Activated CD8-positive, alpha-beta memory T cell treated with anti-CD3 and anti-CD28 coated beads, Interleukin-2, amount 50 U/mL, for 24 hours (primary cell): ENCODE data around the gene NRXN3.

ENCODE experiments used
- DNase-seq: peaks from one replicate; pipeline ENCODE4 v3.0.0-alpha.2; 2020; ENCODE audit errors: extremely low read depth

The NRXN3 gene

DNA sequence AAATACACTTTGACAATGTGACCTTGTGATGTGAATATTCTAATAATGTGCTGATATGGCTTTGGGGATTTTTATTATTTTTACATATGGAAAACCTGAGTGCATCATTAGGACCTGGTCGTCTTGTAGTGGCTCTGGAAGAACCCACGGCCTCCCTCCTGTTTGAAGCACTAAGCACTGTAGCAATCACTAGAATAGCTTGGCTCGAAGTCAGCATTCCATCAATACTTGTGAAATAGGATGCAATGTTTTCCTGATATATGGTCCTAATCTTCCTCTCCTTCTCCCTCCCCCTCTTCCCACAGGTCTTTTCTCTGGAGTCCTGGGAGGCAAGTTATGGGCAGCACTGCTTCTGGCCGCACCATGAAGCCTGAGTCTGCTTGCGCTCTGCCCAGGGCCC, 71.9 kb downstream of the NRXN3 start:
- no peak for DNase-seq

DNA sequence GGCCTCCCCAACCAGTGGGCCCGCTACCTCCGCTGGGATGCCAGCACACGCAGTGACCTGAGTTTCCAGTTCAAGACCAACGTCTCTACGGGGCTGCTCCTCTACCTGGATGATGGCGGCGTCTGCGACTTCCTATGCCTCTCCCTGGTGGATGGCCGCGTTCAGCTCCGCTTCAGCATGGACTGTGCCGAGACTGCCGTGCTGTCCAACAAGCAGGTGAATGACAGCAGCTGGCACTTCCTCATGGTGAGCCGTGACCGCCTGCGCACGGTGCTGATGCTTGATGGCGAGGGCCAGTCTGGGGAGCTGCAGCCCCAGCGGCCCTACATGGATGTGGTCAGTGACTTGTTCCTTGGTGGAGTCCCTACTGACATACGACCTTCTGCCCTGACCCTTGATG, 73.0 kb downstream of the NRXN3 start:
- DNase-seq, result no peak

DNA sequence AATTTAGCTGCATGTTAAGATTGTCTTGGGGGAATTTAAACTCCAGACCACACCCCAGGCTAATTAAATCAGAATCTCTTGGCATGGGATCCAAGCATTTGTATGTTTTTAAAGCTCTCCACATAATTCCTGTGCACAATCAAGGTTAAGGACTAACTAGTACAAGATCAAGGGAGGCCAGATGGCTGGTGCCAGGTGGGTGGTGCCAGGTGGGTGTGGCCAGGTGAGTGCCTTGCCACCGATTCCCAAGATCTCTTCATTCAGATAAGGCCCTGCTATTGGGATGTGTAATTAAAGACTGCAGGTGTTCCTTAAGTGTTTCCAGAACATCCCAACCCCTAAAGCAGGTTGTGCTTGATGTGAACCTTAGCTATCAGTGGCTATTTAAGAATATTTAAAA, 75.1 kb downstream of the NRXN3 start:
- DNase-seq, result no peak

DNA sequence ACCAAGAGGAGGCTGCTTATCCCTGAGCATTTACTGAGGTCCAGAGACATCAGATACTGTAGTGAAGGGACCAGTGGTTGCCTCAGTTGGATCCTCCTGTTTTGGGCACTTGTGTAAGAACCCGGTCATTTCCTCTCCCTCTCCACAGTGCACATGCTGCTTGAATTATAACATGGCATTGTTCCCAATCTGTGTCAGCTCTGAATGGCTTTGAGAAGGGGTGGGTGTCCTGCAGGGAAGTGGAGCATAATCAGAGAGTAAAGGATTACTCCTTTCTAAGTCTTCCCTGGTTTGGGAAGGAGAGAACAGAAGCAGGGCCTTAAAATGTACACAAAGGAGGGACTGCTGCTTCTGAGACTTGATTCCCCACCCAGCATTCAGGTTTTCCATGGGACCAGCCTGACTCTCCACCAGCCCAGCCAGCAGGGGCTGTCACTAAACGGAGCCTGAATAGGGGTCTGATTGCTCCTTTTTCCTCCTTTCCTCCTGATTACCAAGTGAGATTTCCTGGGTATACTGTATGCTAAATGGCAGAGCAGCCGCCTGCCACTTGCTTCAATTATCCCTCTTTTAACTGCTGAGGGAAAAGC, 78.4 kb downstream of the NRXN3 start:
- DNase-seq, result no peak

DNA sequence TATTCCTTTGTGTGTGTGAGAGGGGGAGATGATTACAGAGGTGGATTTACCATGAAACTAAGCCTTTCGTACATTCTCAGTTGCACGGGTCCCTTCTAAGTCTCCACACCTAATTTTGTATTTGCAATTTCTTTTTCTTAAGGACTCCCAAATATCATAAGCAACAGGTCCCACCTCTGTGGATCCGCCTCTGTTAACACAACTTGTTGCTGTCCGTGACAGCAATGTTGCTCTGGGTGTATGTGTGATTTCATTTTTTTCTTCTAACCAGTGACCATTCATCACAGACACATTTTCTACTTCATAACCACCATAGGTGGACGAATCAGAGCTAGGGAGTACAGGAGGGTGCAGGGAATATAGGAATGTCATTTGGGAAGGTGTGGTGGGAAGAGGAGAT, 81.1 kb downstream of the NRXN3 start:
- DNase-seq, result no peak

DNA sequence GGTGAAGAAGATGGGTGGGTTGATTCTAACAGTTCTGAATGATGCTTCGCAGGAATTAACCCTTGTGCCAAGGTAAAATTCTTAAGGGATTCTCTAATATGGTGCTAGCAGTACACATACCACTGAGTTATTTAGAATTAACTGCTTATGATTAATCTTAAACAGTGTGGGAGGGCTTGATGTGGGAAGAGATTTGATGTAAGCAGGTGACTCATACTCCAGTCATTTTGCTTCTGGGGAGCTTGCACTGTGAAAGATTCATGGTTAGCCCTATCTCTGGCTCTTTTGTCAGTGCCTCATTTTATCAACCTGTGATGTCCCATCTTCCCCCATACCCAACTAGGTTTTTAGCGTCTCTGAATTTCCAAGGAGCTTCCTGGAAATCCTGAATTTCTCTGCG, 83.8 kb downstream of the NRXN3 start:
- no peak for DNase-seq

DNA sequence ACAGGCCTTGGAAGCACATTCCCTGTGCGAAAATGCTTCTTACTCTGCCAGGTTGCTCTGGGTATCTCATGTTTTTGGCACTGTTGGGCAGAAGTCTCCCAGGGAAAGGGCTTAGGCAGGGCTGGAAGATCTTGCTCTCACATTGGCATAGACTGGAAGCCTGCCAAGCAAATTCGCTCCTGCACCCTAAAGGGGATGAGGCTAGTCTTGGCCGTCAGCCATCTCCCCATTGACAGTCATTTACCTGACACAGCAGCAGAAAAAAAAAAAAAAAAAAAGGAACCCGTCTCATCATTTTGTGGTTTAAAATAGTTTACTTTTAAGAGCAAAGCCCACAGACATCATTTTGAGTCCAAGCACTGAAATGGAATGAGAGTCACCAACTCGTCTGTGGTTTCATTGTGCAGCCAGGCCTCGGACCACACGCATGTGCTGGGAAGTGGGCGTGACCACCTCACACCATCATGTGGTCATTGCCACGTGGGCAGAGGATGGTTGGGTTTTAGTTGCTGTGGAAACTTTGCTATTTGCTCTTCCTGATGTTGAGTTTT, 84.8 kb downstream of the NRXN3 start:
- no peak for DNase-seq

DNA sequence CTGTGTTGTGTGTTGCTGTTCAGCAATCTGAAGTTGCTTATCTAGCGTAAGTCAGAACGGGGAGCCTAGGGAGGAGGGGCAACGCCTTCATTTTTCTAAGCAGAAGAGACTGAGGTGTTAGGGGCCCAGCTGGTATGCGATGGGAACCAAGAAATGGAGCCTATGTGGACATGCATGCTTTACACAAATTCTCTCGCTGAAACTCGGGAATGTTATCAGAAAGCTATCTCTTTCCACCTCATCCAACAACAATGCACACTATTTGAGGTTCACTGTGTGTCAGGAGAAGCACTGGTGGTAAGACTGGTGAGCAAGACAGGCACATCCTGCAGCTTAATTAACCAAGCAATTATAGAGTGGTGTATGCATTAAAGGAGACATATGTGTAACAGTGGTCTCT, 89.7 kb downstream of the NRXN3 start:
- no peak for DNase-seq

DNA sequence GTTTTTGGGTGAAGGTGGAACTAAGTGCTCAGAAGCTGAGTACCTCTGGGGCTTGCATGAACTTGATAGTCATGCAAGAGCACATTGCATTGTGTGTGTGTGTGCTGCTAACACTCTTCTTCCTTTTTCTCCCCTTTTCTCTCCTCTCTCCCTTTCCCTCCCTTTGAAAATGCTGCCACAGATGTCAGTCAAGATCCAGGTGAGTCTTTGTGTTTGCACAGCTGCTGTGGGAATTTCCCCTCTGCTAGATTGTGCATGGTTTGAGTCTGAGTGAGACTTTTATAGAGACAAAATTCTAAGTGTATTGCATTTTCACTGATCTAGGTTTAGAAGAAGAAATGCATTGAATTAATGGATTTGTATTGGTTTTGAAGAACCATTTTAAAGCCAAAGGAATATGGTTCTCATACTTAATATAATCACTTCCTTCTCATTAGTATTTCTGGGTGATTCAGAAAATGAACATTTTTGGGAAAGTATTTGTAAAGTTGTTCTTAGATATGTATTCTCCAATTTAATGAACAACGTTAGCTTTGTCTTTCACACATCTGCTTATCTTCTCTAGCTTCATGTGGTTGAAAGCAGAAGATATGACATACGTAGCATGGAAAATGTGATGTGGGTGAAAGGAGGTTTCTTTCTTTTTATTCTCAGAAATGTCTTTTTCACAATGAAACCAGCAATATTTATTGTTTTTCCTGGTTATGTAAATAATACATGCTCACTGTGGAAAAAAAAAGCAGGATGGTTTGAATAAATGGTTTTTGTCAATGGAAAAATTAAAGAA, 108.5 kb downstream of the NRXN3 start:
- DNase-seq, result no peak

DNA sequence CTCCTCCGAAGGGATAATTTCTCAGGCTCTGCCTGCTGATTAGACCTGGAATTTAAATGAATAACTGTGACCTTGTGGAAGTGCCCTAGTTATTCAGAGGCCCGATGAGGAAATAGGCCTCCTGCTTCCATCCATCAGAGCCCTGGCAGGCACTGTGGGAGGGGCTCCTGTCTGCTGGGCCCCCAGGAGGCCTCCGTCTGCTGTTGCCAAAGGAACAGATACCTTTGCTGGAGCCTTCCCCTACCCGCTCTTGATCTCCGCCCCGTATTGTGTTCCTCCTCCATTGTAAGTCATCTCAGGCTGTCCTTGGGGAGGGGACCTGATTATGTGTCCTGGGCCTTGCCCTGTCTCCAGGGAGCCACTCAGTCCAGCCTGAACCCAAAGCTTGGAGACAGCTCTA, 112.3 kb downstream of the NRXN3 start:
- no peak for DNase-seq

DNA sequence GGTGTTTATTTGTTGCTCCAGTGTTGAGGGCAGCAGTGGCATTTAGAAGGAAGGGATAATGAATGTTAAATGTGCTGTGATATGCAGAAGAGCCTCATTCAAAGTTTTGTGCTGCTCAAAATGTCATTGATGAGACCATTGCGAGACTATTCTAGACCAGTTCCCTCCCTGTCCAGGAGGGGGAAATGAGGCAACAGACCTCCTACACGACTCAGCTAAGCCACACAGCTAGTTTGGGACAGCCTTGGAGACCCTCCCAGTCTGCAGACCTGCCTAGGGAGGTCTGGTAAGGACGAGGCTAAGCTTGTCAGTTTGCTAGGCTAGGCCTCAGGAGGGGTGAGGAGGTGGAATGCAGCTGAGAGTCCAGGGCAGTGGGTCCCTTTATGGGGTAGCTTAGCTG, 116.0 kb downstream of the NRXN3 start:
- DNase-seq, result no peak

DNA sequence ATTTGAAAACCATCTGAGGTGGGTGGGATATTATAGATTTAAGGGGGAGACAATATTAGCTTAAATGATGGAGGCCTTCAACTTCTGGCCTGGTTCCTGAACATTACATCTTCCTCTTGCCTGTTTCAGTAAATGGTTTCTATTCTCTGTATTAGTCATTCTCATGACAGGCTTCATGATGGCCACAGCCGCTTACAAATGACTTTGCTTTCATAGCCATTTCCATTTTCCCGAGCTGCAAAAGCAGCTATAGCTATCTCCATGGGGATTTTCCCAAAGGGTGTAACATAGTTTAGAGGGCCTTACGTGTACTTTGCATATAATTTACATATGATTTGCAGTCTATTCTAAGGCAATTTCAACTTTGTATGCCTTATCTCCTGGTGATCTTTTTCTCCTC, 121.8 kb downstream of the NRXN3 start:
- DNase-seq, result no peak

DNA sequence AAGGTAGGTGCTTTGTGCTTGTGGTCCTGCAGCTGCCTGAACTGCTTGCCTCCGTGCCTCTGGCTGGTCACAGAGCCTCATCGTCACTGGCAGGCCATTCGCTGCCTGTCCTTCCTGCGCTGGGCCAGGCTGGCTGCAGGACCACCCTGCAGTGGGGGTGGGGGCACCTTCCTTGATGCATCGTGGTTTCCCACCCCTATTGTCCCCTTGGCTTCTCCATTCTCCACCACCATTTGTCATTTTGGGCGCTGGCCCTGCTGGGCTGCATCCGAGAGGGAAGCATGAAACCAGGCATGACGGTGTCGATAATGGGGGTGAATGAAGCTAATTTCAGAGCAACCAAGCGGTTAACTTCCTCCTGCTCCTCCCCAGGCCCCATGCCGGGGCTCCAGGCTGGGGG, 127.7 kb downstream of the NRXN3 start:
- no peak for DNase-seq

DNA sequence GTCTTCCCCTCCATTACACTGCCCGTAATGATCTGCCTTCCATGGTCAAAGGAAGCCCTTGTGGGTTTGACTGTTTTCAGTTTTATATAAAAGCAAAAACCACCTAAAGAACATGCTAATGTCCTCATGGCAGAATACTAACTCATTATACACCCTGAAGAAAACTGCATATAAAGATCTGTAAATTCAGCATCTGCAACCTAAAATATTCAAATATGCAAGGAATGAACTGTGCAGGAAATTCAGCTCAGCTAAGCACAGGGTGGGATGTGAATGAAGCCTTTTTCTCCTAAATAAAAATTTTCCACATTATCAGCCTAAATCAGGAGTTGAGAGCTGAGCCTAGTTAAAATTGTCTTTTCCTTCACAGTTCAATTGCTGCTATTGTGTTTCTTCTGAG, 128.1 kb downstream of the NRXN3 start:
- DNase-seq, result no peak

DNA sequence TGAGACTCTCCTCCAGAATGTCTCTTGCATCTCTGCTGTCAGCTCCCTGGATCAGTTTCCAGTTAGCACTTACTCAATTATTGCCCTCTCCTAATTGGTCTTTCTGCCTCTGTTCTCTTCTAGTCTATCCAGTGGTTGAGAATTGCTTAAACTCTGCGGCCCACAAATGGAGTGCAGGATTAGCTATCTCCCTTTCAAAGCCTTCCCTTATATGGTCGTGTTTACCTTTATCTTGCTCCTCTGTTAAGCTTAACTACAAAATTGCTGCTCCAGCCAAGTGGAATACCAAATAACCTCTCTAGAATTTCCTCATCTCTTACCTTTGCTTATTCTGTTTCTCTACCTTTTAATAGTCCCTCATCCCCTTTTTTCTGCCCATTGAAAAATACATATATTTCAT, 132.7 kb downstream of the NRXN3 start:
- no peak for DNase-seq

DNA sequence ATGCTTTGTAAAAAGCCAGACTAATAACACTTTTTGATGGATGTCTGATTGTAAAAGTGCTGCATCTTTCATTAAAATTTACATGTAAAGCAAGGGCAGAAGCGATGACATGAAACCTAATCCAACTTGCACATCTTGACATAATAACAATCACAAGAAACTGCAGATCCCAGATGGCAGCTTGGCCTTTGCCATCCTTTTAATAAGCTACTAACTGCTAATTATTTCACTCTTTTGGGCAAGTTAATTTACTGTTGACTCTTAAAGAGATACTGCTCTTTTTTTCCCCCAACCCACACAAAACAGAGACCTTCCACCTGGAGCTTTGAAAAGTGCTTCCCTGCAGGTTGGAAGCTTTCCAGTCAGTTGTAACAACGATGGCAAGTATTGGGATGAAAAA, 137.5 kb downstream of the NRXN3 start:
- DNase-seq, result no peak

DNA sequence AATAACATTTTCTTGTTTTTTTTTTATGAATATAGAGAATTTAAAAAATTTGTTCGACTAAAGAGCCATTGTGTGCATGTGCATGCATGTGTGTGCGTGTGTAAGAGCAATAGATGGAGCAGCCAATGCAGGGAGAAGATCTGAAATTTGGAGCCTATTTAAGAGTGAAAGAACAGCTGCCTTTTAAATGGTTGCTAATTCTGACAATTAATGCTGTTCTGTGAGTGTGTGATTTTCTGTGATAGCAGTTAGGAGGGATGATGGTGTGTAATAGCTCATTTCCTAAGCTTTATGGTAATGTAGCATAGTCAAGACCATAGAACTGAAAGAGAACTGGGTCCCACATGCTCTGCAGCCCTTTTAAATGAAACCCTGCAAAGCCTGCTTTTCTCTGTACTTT, 137.9 kb downstream of the NRXN3 start:
- no peak for DNase-seq

DNA sequence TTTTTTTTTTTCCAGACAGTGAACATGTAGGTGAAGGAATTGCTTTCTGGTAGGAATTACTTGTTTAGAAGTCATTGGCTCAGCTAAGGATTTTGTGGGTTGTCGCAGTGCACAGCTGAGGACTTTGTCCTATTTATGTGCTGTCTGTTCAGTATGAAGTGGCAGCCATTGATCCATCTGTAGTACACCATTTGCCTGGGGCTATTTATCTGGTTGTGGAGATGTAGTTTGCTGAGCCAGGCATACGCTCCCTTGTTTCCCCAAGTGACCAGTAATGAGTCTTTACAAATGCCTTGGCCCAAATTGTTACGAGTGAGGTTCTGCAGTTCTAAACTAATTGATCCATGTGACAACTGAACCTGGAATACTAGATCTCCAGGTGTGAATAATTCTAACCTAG, 140.1 kb downstream of the NRXN3 start:
- no peak for DNase-seq

DNA sequence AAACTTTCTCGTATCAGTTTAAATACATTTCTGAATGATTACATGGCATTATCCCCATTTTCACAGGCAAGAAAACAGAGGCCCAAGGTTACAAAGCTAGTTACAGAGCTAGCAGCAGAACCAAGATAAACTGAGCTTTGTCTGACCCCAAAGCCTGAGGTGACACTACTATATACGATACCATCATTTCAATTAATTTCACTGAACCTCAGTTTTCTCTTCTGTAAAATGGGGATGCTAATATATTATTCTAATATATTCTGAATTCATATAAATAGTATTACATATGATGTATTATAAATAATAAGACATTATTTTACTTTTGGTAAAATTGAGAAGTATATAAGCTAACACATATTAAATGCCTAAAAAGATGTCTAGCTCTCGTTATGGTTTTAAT, 143.3 kb downstream of the NRXN3 start:
- DNase-seq, result no peak

DNA sequence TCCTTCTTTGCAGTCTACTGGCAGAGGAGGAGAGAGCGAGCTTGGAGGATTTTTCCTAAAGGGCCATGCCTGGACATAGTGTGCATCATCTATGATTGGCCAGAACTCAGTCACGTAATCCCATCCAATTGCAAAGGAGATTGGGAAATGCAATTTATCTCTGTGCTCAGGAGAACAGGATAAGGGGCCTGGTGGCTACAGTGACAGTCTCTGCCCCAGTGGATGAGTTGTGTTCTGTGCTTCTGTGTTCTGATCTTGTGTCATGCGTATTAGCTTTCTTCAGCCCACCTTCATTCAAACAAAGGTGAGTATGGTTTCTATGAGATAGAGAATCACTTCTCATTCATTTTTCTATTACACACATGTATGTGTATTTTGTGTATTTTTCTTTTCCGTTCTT, 144.3 kb downstream of the NRXN3 start:
- DNase-seq, result no peak

DNA sequence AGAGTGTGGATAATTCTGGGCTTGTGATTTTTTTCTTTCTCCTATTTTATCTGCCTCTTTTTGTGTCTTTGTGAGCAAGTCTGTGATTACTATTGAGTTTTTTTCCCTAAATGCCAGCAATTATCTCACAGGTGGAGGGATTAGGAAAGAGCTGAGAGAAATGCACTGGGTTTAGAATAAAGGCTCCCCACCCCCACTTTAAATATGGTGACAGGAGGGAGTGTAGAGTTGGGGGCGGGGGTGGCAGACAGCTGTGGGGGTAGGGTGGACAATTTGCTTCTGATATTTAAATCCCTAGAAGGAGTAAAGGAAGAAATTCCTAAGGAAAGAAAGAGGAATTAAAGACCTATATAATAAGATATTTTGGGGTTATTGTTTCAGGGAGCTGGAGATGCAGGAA, 145.9 kb downstream of the NRXN3 start:
- no peak for DNase-seq

DNA sequence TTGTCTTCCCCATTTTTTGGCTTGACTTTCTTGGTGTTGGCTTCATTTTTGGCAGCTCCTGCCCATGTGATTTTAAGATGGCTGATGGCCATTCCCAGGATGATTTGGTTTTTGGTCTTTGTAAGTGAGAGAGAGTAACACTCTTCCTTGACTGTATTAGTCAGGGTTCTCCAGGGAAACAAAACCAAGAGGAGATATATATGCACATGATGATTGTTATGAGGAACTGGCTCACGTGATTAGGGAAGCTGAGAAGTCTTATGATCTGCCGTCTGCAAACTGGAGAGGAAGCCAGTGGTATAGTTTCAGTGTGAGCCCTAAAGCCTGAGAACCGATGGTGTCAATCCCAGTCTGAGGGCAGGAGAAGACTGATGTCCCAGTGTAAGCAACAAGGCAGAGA, 146.6 kb downstream of the NRXN3 start:
- no peak for DNase-seq

DNA sequence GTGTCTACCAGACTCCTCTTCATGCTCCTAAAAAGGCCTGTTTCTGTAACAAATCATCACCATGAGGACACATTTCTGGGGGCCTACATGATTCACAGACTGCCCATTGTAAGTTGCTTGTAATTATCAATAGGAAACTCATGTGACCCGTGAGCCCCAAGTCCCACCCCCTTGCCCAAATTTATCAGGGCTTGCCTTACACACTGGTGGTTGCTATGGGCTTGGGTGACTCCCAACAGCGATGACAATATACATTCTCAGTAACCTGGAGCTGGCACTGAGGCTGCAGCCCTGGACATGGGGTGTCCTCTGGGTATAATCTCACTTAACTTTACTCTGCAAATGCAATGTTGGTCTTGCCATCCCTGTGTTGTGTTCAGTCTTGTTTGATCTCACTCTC, 149.2 kb downstream of the NRXN3 start:
- no peak for DNase-seq
